ENCODE results near the gene SIRT1.

The SIRT1 gene

GRCh38 chr10:67903581-67903980 lies 19.1 kb downstream of the SIRT1 start:
- TF ChIP-seq CTCF (IDR thresholded peaks at IDR 0.05; ENCODE audit: control insufficient read depth, insufficient read depth, low read depth, low read length, missing control alignments), result no peak
- DNase-seq (ENCODE audit: low read depth), result no peak
- H3K4me3 ChIP-seq (ENCODE audit: control insufficient read depth, low read depth, low read length), result no peak overlapping the region

DNA sequence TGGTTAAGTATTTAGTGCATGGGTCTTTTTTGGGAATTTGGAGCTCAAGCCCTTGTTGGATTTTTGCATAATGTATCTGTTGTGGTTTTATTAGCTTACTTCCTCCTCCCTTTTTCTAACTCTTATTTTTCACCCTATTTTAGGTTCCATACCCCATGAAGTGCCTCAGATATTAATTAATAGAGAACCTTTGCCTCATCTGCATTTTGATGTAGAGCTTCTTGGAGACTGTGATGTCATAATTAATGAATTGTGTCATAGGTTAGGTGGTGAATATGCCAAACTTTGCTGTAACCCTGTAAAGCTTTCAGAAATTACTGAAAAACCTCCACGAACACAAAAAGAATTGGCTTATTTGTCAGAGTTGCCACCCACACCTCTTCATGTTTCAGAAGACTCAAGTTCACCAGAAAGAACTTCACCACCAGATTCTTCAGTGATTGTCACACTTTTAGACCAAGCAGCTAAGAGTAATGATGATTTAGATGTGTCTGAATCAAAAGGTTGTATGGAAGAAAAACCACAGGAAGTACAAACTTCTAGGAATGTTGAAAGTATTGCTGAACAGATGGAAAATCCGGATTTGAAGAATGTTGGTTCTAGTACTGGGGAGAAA lies 28.0 kb downstream of the SIRT1 start:
- no peak for TF ChIP-seq CTCF (IDR thresholded peaks at IDR 0.05; ENCODE audit: control insufficient read depth, insufficient read depth, low read depth, low read length, missing control alignments)
- no peak overlapping the region for H3K4me3 ChIP-seq (ENCODE audit: control insufficient read depth, low read depth, low read length)
- DNase-seq (ENCODE audit: low read depth), result no peak

- TF ChIP-seq CTCF (IDR thresholded peaks at IDR 0.05; ENCODE audit: control insufficient read depth, insufficient read depth, low read depth, low read length, missing control alignments), result no peak
- no peak overlapping the region for H3K4me3 ChIP-seq (ENCODE audit: control insufficient read depth, low read depth, low read length)
- DNase-seq (ENCODE audit: low read depth), result no peak
These were observed 30.4 kb downstream of the SIRT1 start for GRCh38 chr10:67914777-67915340.

DNA sequence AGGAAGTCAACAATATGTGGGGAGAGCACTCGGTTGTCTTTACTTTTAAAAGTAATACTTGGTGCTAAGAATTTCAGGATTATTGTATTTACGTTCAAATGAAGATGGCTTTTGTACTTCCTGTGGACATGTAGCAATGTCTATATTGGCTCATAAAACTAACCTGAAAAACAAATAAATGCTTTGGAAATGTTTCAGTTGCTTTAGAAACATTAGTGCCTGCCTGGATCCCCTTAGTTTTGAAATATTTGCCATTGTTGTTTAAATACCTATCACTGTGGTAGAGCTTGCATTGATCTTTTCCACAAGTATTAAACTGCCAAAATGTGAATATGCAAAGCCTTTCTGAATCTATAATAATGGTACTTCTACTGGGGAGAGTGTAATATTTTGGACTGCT lies 32.7 kb downstream of the SIRT1 start:
- no peak overlapping the region for H3K4me3 ChIP-seq (ENCODE audit: control insufficient read depth, low read depth, low read length)
- TF ChIP-seq CTCF (IDR thresholded peaks at IDR 0.05; ENCODE audit: control insufficient read depth, insufficient read depth, low read depth, low read length, missing control alignments), result no peak
- no peak for DNase-seq (ENCODE audit: low read depth)

- no peak overlapping the region for H3K4me3 ChIP-seq (ENCODE audit: control insufficient read depth, low read depth, low read length)
These were observed 33.2 kb downstream of the SIRT1 start for GRCh38 chr10:67917679-67918078.

DNA sequence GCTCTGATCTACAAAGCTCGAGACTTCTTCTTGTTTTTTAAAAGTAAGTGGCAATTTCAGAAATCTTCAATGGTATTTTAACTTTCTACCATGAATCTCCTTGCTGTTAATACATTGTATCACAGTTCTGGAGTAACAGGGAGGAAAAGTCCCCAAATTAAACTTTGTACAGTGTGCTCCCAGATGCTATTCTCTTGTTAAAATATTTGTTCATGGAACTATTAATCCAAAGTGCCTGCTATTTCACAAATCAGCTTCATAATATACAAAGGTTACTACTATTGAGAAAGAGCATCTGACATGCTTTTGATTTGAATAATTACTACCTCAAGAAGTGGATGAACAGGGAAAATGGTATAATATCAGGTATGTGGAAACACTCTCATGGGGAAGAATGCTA lies 36.6 kb downstream of the SIRT1 start:
- no peak for DNase-seq (ENCODE audit: low read depth)
- no peak overlapping the region for H3K4me3 ChIP-seq (ENCODE audit: control insufficient read depth, low read depth, low read length)
- TF ChIP-seq CTCF (IDR thresholded peaks at IDR 0.05; ENCODE audit: control insufficient read depth, insufficient read depth, low read depth, low read length, missing control alignments), result no peak

More at GRCh38 chr10:67917679-67918078, 33.2 kb downstream of the SIRT1 start:
- no peak for TF ChIP-seq CTCF (IDR thresholded peaks at IDR 0.05; ENCODE audit: control insufficient read depth, insufficient read depth, low read depth, low read length, missing control alignments)
- no peak for DNase-seq (ENCODE audit: low read depth)
